DOHH2 (cell line): Measurements from ENCODE around the gene SGO1.

Experiments
- H3F3A ChIP-seq: fragments of 200-600 bp; sonication (generic), shearing (Covaris generic); 2 replicates; pipeline ENCODE4 v1.6.0; 2016; ENCODE audit warnings: antibody characterized with exemption, mild to moderate bottlenecking; ENCODE audit not compliant: control insufficient read depth, insufficient read depth
- H3K27ac ChIP-seq: fragments of 200-600 bp; sonication (generic); 2 replicates; pipeline ENCODE4 v1.5.1; 2014; ENCODE audit warnings: low read depth, mild to moderate bottlenecking, low read length, moderate library complexity
- H3K27me3 ChIP-seq: fragments of 200-600 bp; sonication (generic); 2 replicates; pipeline ENCODE4 v1.6.1; 2014; ENCODE audit warnings: mild to moderate bottlenecking, low read length, mixed read lengths; ENCODE audit not compliant: control insufficient read depth
- H3K36me3 ChIP-seq: fragments of 200-600 bp; sonication (generic); 2 replicates; pipeline ENCODE4 v1.6.1; 2014; ENCODE audit warnings: mild to moderate bottlenecking, low read length, moderate library complexity, mixed read lengths; ENCODE audit not compliant: control insufficient read depth
- H3K4me1 ChIP-seq: fragments of 200-600 bp; sonication (generic); 2 replicates; pipeline ENCODE4 v1.6.1; 2014; ENCODE audit warnings: mild to moderate bottlenecking, low read length, mixed read lengths; ENCODE audit not compliant: control insufficient read depth
- H3K4me2 ChIP-seq: fragments of 200-600 bp; sonication (generic); 2 replicates; pipeline ENCODE4 v1.6.0; 2014; ENCODE audit warnings: mild to moderate bottlenecking, low read length, moderate library complexity
- H3K4me3 ChIP-seq: fragments of 200-600 bp; sonication (generic); 2 replicates; pipeline ENCODE4 v1.5.1; 2014; ENCODE audit warnings: mild to moderate bottlenecking, low read length, mixed read lengths
- H3K79me2 ChIP-seq: fragments of 200-600 bp; sonication (generic); 2 replicates; pipeline ENCODE4 v1.6.1; 2014; ENCODE audit warnings: mild to moderate bottlenecking, low read length, mixed read lengths; ENCODE audit not compliant: control insufficient read depth
- H3K9me2 ChIP-seq: fragments of 200-600 bp; sonication (generic); replicated peaks from 2 replicates; pipeline ENCODE4 v1.6.1; 2014; ENCODE audit warnings: mild to moderate bottlenecking, low read length, mixed read lengths; ENCODE audit not compliant: control insufficient read depth
- H3K9me3 ChIP-seq: fragments of 200-600 bp; sonication (generic); 2 replicates; pipeline ENCODE4 v1.6.1; 2014; ENCODE audit warnings: antibody characterized with exemption, low read length, mixed read lengths; ENCODE audit not compliant: control insufficient read depth, insufficient read depth
- H4K20me1 ChIP-seq: fragments of 200-600 bp; sonication (generic); 2 replicates; pipeline ENCODE4 v1.6.0; 2014; ENCODE audit warnings: low read depth, mild to moderate bottlenecking, antibody characterized with exemption, low read length, moderate library complexity; ENCODE audit not compliant: control insufficient read depth, insufficient read depth
- CTCF ChIP-seq: fragments of 200-600 bp; sonication (generic); IDR thresholded peaks from one replicate; pipeline ENCODE4 v1.5.1; 2014; ENCODE audit warnings: antibody characterized with exemption, mild to moderate bottlenecking, low read depth, low read length; ENCODE audit not compliant: poor library complexity, severe bottlenecking
- EZH2phosphoT487 ChIP-seq: fragments of 200-600 bp; sonication (generic); IDR thresholded peaks from 2 replicates; pipeline ENCODE4 v1.6.1; 2017; ENCODE audit warnings: borderline replicate concordance, mild to moderate bottlenecking, antibody characterized with exemption, low read length, moderate library complexity, mixed read lengths

The SGO1 gene

GRCh38 chr3:20173844-20174410, 12.1 kb downstream of the SGO1 start:
- TF ChIP-seq EZH2phosphoT487 (no peak), CTCF (no peak)
- no peak overlapping the region for H3K4me2 ChIP-seq
- no peak overlapping the region for H3K27ac ChIP-seq
- no peaks in the 10 kb centered on the region for H3K27me3 ChIP-seq
- H3K4me3 ChIP-seq, result no peak overlapping the region
- H3K79me2 ChIP-seq, result no peaks in the 10 kb centered on the region; the same call in 1 of the 2 replicates
- no peaks in the 10 kb centered on the region for H3K9me3 ChIP-seq
- no peaks in the 10 kb centered on the region for H3K9me2 ChIP-seq
- H3K36me3 ChIP-seq, result peaks cover 85% of the 10 kb centered on the region
- H4K20me1 ChIP-seq, result no peaks in the 10 kb centered on the region
- H3F3A ChIP-seq, result no peaks in the 10 kb centered on the region
- H3K4me1 ChIP-seq, result no peaks in the 10 kb centered on the region

GRCh38 chr3:20161714-20162113, 24.3 kb downstream of the SGO1 start:
- peaks cover 78% of the 10 kb centered on the region for H3K36me3 ChIP-seq

GRCh38 chr3:20160230-20160629, 25.8 kb downstream of the SGO1 start:
- Histone ChIP-seq H3F3A (no peaks in the 10 kb centered on the region), H3K9me3 (no peaks in the 10 kb centered on the region), H3K4me1 (peaks cover 27% of the 10 kb centered on the region), H3K4me2 (peak overlapping the region; percentile 59), H3K27ac (peak overlapping the region; percentile 34), H3K36me3 (peaks cover 75% of the 10 kb centered on the region), H3K79me2 (no peaks in the 10 kb centered on the region), H3K4me3 (peak overlapping the region; percentile 17), H4K20me1 (no peaks in the 10 kb centered on the region), H3K27me3 (no peaks in the 10 kb centered on the region), H3K9me2 (no peaks in the 10 kb centered on the region)
- TF ChIP-seq EZH2phosphoT487, result no peak
- no peak for TF ChIP-seq CTCF

More at GRCh38 chr3:20161714-20162113, 24.3 kb downstream of the SGO1 start:
- Histone ChIP-seq H3K27ac (no peak overlapping the region), H3K4me2 (no peak overlapping the region), H3K4me3 (no peak overlapping the region), H4K20me1 (no peaks in the 10 kb centered on the region), H3K9me2 (no peaks in the 10 kb centered on the region), H3K4me1 (peaks cover 32% of the 10 kb centered on the region), H3K79me2 (no peaks in the 10 kb centered on the region), H3K27me3 (no peaks in the 10 kb centered on the region), H3F3A (no peaks in the 10 kb centered on the region), H3K9me3 (no peaks in the 10 kb centered on the region)
- no peak for TF ChIP-seq EZH2phosphoT487
- no peak for TF ChIP-seq CTCF
